Measurements from ENCODE around the gene GP1BA. TPM values are rescaled to one million over a fixed set of nuclear protein-coding genes. Genes with fewer than 3 reads are reported as not detected.

Gene GP1BA
- polyA plus RNA-seq, 1 donor (not counting 4 experiments of a cell fraction or from before 2014, with no cell fraction given) = not detected

DNA sequence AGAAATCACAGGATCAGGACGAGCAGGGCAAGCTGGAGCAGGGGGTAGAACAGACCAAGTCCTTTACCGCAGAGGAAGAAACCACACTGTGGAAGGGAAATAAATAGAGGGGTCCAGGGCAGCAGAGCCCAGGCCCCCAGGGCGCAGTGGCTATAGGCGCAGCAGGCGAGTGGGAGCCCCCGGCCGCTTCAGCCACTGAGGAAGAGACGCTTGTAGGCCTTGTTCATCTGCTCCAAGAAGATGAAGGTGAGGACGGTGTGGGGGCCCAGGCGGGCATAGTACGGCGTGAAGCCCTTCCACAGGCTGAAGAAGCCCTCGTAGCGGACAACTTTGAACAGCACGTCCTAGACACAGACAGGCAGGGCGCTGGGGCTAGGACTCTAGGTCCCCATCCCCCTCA lies 5.5 kb downstream of the GP1BA start:
- Histone ChIP-seq H3K4me1 (ENCODE audit: control insufficient read depth, extremely low read depth, insufficient read depth, low read length) (peaks cover 23% of the 10 kb centered on the region), H3K36me3 (ENCODE audit: control insufficient read depth in 2 of 2, extremely low read depth in 1 of 2, insufficient read depth in 2 of 2, low read length in 2 of 2) (peaks cover 12 to 21% of the 10 kb centered on the region in 2 experiments), H4K20me1 (ENCODE audit: control insufficient read depth, extremely low read depth, insufficient read depth, low read length) (no peaks in the 10 kb centered on the region), H3K9me3 (ENCODE audit: control insufficient read depth, low read depth, low read length) (no peaks in the 10 kb centered on the region), H3K4me3 (ENCODE audit: control insufficient read depth in 2 of 3, extremely low read depth in 1 of 3, insufficient read depth in 2 of 3, low read depth in 1 of 3, low read length in 3 of 3) (no peak overlapping the region), H3K27me3 (ENCODE audit: control insufficient read depth, extremely low read depth, insufficient read depth, low read length) (no peaks in the 10 kb centered on the region), H3K9ac (ENCODE audit: control insufficient read depth, extremely low read depth, insufficient read depth, low read length) (no peak overlapping the region), H3K9me1 (ENCODE audit: control insufficient read depth, extremely low read depth, insufficient read depth, low read length) (no peaks in the 10 kb centered on the region), H3K4me2 (ENCODE audit: control insufficient read depth, extremely low read depth, insufficient read depth, low read depth, low read length) (no peak overlapping the region), H3K79me2 (ENCODE audit: control insufficient read depth, insufficient read depth, low read length) (peaks cover 40% of the 10 kb centered on the region), H2AFZ (ENCODE audit: control insufficient read depth, low read length) (no peak overlapping the region), H3K27ac (ENCODE audit: control insufficient read depth, insufficient read depth, low read length) (no peak overlapping the region)
- dilution Hi-C loops (cut with MboI; ENCODE audit: extremely low pct_ligation_motif_present, low sequenced_read_pairs) = no loop called here
- FAIRE-seq (no peak), DNase-seq (ENCODE audit: low read depth, low spot score) (no peak)
- TF ChIP-seq EZH2 (IDR thresholded peaks at IDR 0.05; ENCODE audit: low read length) (no peak), CTCF (optimal IDR thresholded peaks at IDR 0.05 in 1 of 3, IDR thresholded peaks at IDR 0.05 in 1 of 3, conservative IDR thresholded peaks at IDR 0.05 in 1 of 3; ENCODE audit: extremely low read depth in 1 of 3, insufficient read depth in 2 of 3, low read length in 3 of 3) (no peak)

DNA sequence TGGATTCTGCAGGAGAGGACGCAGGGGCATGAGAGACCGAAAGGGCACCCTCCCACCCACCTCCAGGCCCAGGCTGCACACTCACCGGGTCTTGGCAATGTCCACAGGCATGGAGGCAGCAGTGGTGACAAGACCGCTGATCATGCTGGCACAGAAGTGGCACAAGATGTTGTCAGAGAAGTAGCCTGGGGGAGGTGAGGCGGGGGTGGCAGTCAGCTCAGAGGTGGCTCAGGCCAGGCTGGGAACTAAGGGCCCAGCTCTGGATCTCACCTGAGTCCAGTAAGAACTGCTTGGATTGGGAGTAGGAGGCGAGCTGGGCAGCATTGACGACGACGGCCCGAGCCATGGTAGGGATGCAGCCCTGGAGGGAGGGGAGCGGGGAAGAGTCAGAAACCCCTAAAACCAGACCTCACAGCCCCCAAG lies 6.0 kb downstream of the GP1BA start:
- no peak overlapping the region for H3K4me3 ChIP-seq (ENCODE audit: control insufficient read depth in 2 of 3, extremely low read depth in 1 of 3, insufficient read depth in 2 of 3, low read depth in 1 of 3, low read length in 3 of 3)
- no peak for FAIRE-seq
- H3K4me1 ChIP-seq (ENCODE audit: control insufficient read depth, extremely low read depth, insufficient read depth, low read length) = peaks cover 23% of the 10 kb centered on the region

More for the DNA sequence above, 6.0 kb downstream of the GP1BA start:
- Histone ChIP-seq H3K27ac (ENCODE audit: control insufficient read depth, insufficient read depth, low read length) (no peak overlapping the region), H3K4me2 (ENCODE audit: control insufficient read depth, extremely low read depth, insufficient read depth, low read depth, low read length) (no peak overlapping the region), H3K27me3 (ENCODE audit: control insufficient read depth, extremely low read depth, insufficient read depth, low read length) (no peaks in the 10 kb centered on the region), H3K9ac (ENCODE audit: control insufficient read depth, extremely low read depth, insufficient read depth, low read length) (no peak overlapping the region), H3K9me3 (ENCODE audit: control insufficient read depth, low read depth, low read length) (no peaks in the 10 kb centered on the region), H4K20me1 (ENCODE audit: control insufficient read depth, extremely low read depth, insufficient read depth, low read length) (no peaks in the 10 kb centered on the region), H3K9me1 (ENCODE audit: control insufficient read depth, extremely low read depth, insufficient read depth, low read length) (no peaks in the 10 kb centered on the region), H2AFZ (ENCODE audit: control insufficient read depth, low read length) (no peak overlapping the region), H3K36me3 (ENCODE audit: control insufficient read depth in 2 of 2, extremely low read depth in 1 of 2, insufficient read depth in 2 of 2, low read length in 2 of 2) (peaks cover 17 to 22% of the 10 kb centered on the region in 2 experiments), H3K79me2 (ENCODE audit: control insufficient read depth, insufficient read depth, low read length) (peaks cover 45% of the 10 kb centered on the region)
- dilution Hi-C loops (cut with MboI; ENCODE audit: extremely low pct_ligation_motif_present, low sequenced_read_pairs) = no loop called here
- no peak for TF ChIP-seq CTCF (optimal IDR thresholded peaks at IDR 0.05 in 1 of 3, IDR thresholded peaks at IDR 0.05 in 1 of 3, conservative IDR thresholded peaks at IDR 0.05 in 1 of 3; ENCODE audit: extremely low read depth in 1 of 3, insufficient read depth in 2 of 3, low read length in 3 of 3)
- no peak for TF ChIP-seq EZH2 (IDR thresholded peaks at IDR 0.05; ENCODE audit: low read length)
- DNase-seq (ENCODE audit: low read depth, low spot score) = no peak
